Bronchial epithelial cell (primary cell): Measurements from ENCODE around the gene TMEM134. TPM values are rescaled to one million over a fixed set of nuclear protein-coding genes. Genes with fewer than 3 reads are reported as not detected.

Source experiments
- DNase-seq: peaks from one replicate; pipeline ENCODE4 v3.0.0-alpha.2; 2010; ENCODE audit warnings: low read depth
- FAIRE-seq: peaks from 2 replicates; lab custom pipeline; 2011; peaks lifted over from hg19 to GRCh38; lab: Jason Lieb, UNC
- H3K27me3 ChIP-seq: 2 replicates; pipeline ENCODE4 v1.5.1; 2011; ENCODE audit warnings: low read length; ENCODE audit not compliant: control insufficient read depth, insufficient read depth
- H3K36me3 ChIP-seq: 2 replicates; pipeline ENCODE4 v1.5.1; 2011; ENCODE audit warnings: low read length; ENCODE audit not compliant: control insufficient read depth, insufficient read depth
- H3K4me3 ChIP-seq: 2 replicates; pipeline ENCODE4 v1.5.1; 2011; ENCODE audit warnings: mild to moderate bottlenecking, low read depth, low read length, control low read depth
- CTCF ChIP-seq: IDR thresholded peaks from 2 replicates; pipeline ENCODE4 v1.5.1; 2011; ENCODE audit warnings: mild to moderate bottlenecking, moderate library complexity, low read length, control low read depth, inconsistent platforms; ENCODE audit not compliant: insufficient read depth, severe bottlenecking
- total RNA-seq: library from RNA; depleted of rRNA; stranded (reverse); fragments of >200 nt; gene quantifications from 2 replicates; pipeline ENCODE4 v1.2.1, GENCODE V29; 2014

The TMEM134 gene
- total RNA-seq, 1 donor from 2014 or later: 38.2 TPM

- Histone ChIP-seq H3K4me3 (no peak overlapping the region), H3K27me3 (no peaks in the 10 kb centered on the region), H3K36me3 (peaks cover 21% of the 10 kb centered on the region)
- peak; percentile 20 for DNase-seq
- TF ChIP-seq CTCF: peak; percentile 47
- FAIRE-seq: no peak
Observed at GRCh38 chr11:67439321-67440228, 29.5 kb downstream of the TMEM134 start.

- no peak for DNase-seq
- Histone ChIP-seq H3K4me3 (no peak overlapping the region), H3K36me3 (peaks cover 31% of the 10 kb centered on the region), H3K27me3 (no peaks in the 10 kb centered on the region)
- no peak for FAIRE-seq
- no peak for TF ChIP-seq CTCF
Observed at GRCh38 chr11:67438158-67438902, 30.7 kb downstream of the TMEM134 start.

- FAIRE-seq: no peak
- no peak for TF ChIP-seq CTCF
- Histone ChIP-seq H3K4me3 (no peak overlapping the region), H3K36me3 (peaks cover 35% of the 10 kb centered on the region), H3K27me3 (no peaks in the 10 kb centered on the region)
- DNase-seq: no peak
Observed at GRCh38 chr11:67437809-67438157, 31.3 kb downstream of the TMEM134 start.

- H3K4me3 ChIP-seq: no peak within 1 kb of the TSS
- no peaks in the 10 kb centered on the region for H3K27me3 ChIP-seq
- FAIRE-seq (no peak), DNase-seq (no peak)
- no peak for TF ChIP-seq CTCF
- peaks cover 40% of the 10 kb centered on the region for H3K36me3 ChIP-seq
Observed at GRCh38 chr11:67437082-67437808, 31.8 kb downstream of the TMEM134 start, which contains the start of gene PTPRCAP. TSS of gene PTPRCAP (minus strand) at chr11:67437682. CDS start at chr11:67437619, 63 bp downstream.

GRCh38 chr11:67436459-67437081 lies 32.5 kb downstream of the TMEM134 start:
- FAIRE-seq: no peak
- TF ChIP-seq CTCF: no peak
- Histone ChIP-seq H3K27me3 (no peaks in the 10 kb centered on the region), H3K4me3 (no peak overlapping the region), H3K36me3 (peaks cover 36% of the 10 kb centered on the region)
- no peak for DNase-seq
